Activated naive CD8-positive, alpha-beta T cell treated with anti-CD3 and anti-CD28 coated beads, Interleukin-2, amount 50 U/mL, for 24 hours (primary cell): ENCODE results near the gene CPSF6.
"Not testable (repeated sequence)": the region's sequence is repeated elsewhere in the genome, so short reads cannot be mapped to it uniquely, and the experiment has no call there.

Source experiments
- ATAC-seq: fragments of 150-1000 bp; cut with Tn5 transposase; one replicate; pipeline ENCODE4 v1.10.0; 2021
- DNase-seq: peaks from one replicate; pipeline ENCODE4 v3.0.0; 2021
- H3K27ac Mint-ChIP-seq: one replicate; pipeline ENCODE4 v1.8.0; 2021; ENCODE audit warnings: mild to moderate bottlenecking, mixed read lengths
- H3K27me3 Mint-ChIP-seq: one replicate; pipeline ENCODE4 v1.8.0; 2021; ENCODE audit warnings: mixed read lengths
- H3K36me3 Mint-ChIP-seq: one replicate; pipeline ENCODE4 v1.8.0; 2021; ENCODE audit warnings: low read depth, mixed read lengths
- H3K4me1 Mint-ChIP-seq: one replicate; pipeline ENCODE4 v1.8.0; 2021; ENCODE audit warnings: mixed read lengths
- H3K4me3 Mint-ChIP-seq: one replicate; pipeline ENCODE4 v1.8.0; 2021; ENCODE audit warnings: mild to moderate bottlenecking, moderate library complexity, mixed read lengths
- H3K9me3 Mint-ChIP-seq: one replicate; pipeline ENCODE4 v1.8.0; 2021; ENCODE audit warnings: mixed read lengths

Gene CPSF6

GRCh38 chr12:69243099-69244084 is 4.0 kb downstream of the CPSF6 start:
- DNase-seq (no peak), ATAC-seq (no peak)
- Mint-ChIP-seq H3K27me3 (no peaks in the 10 kb centered on the region), H3K4me1 (peaks cover 78% of the 10 kb centered on the region), H3K9me3 (no peaks in the 10 kb centered on the region), H3K27ac (no peak overlapping the region), H3K36me3 (peaks cover 42% of the 10 kb centered on the region), H3K4me3 (peak overlapping the region; percentile 99)

GRCh38 chr12:69247268-69248018 is 8.1 kb downstream of the CPSF6 start:
- H3K4me1 Mint-ChIP-seq = peaks cover 82% of the 10 kb centered on the region
- H3K36me3 Mint-ChIP-seq = peaks cover 35% of the 10 kb centered on the region
- H3K27ac Mint-ChIP-seq = peak overlapping the region; percentile 35
- peak overlapping the region; percentile 38 for H3K4me3 Mint-ChIP-seq
- no peaks in the 10 kb centered on the region for H3K27me3 Mint-ChIP-seq
- H3K9me3 Mint-ChIP-seq = no peaks in the 10 kb centered on the region
- no peak for DNase-seq
- ATAC-seq = no peak

GRCh38 chr12:69252033-69252432 is 12.7 kb downstream of the CPSF6 start:
- DNase-seq (no peak), ATAC-seq (no peak)
- Mint-ChIP-seq H3K27ac (peak overlapping the region; percentile 67), H3K27me3 (no peaks in the 10 kb centered on the region), H3K36me3 (peaks cover 44% of the 10 kb centered on the region), H3K9me3 (no peaks in the 10 kb centered on the region), H3K4me1 (peaks cover 58% of the 10 kb centered on the region), H3K4me3 (no peak overlapping the region)

- Mint-ChIP-seq H3K36me3 (peaks cover 45% of the 10 kb centered on the region), H3K4me3 (no peak overlapping the region), H3K27me3 (no peaks in the 10 kb centered on the region), H3K27ac (peak overlapping the region; percentile 21), H3K4me1 (peaks cover 43% of the 10 kb centered on the region), H3K9me3 (no peaks in the 10 kb centered on the region)
- DNase-seq (no peak), ATAC-seq (peak; percentile 83)
Measured at GRCh38 chr12:69254046-69254445, 14.7 kb downstream of the CPSF6 start.

GRCh38 chr12:69254862-69255261 is 15.5 kb downstream of the CPSF6 start:
- H3K27me3 Mint-ChIP-seq = no peaks in the 10 kb centered on the region
- no peak overlapping the region for H3K4me3 Mint-ChIP-seq
- H3K27ac Mint-ChIP-seq = no peak overlapping the region
- DNase-seq = no peak
- no peaks in the 10 kb centered on the region for H3K9me3 Mint-ChIP-seq
- H3K36me3 Mint-ChIP-seq = peaks cover 47% of the 10 kb centered on the region
- H3K4me1 Mint-ChIP-seq = peaks cover 35% of the 10 kb centered on the region
- no peak for ATAC-seq

GRCh38 chr12:69258655-69259054 is 19.3 kb downstream of the CPSF6 start:
- no peak for DNase-seq
- no peak overlapping the region for H3K4me3 Mint-ChIP-seq
- peaks cover 6% of the 10 kb centered on the region for H3K4me1 Mint-ChIP-seq
- H3K27me3 Mint-ChIP-seq = no peaks in the 10 kb centered on the region
- H3K9me3 Mint-ChIP-seq = no peaks in the 10 kb centered on the region
- ATAC-seq = no peak
- no peak overlapping the region for H3K27ac Mint-ChIP-seq
- peaks cover 68% of the 10 kb centered on the region for H3K36me3 Mint-ChIP-seq

GRCh38 chr12:69262264-69262974 is 23.1 kb downstream of the CPSF6 start:
- Mint-ChIP-seq H3K9me3 (no peaks in the 10 kb centered on the region), H3K4me3 (no peak overlapping the region), H3K4me1 (peaks cover 4% of the 10 kb centered on the region), H3K27ac (no peak overlapping the region), H3K36me3 (peaks cover 61% of the 10 kb centered on the region), H3K27me3 (no peaks in the 10 kb centered on the region)
- DNase-seq = no peak
- ATAC-seq = no peak

- H3K36me3 Mint-ChIP-seq = peaks cover 50% of the 10 kb centered on the region
- DNase-seq = no peak
- H3K9me3 Mint-ChIP-seq = no peaks in the 10 kb centered on the region
- peaks cover 5% of the 10 kb centered on the region for H3K4me1 Mint-ChIP-seq
- H3K4me3 Mint-ChIP-seq = no peak overlapping the region
- H3K27me3 Mint-ChIP-seq = no peaks in the 10 kb centered on the region
- no peak for ATAC-seq
- H3K27ac Mint-ChIP-seq = no peak overlapping the region
Measured at GRCh38 chr12:69265205-69265604, 25.8 kb downstream of the CPSF6 start.

GRCh38 chr12:69265633-69266032 is 26.3 kb downstream of the CPSF6 start:
- H3K9me3 Mint-ChIP-seq, H3K4me3 Mint-ChIP-seq, H3K27ac Mint-ChIP-seq, ATAC-seq, H3K27me3 Mint-ChIP-seq, H3K4me1 Mint-ChIP-seq, DNase-seq: not testable (repeated sequence)
- H3K36me3 Mint-ChIP-seq = peaks cover 51% of the 10 kb centered on the region

GRCh38 chr12:69266036-69266635 is 26.8 kb downstream of the CPSF6 start:
- Mint-ChIP-seq H3K4me1 (peaks cover 12% of the 10 kb centered on the region), H3K27me3 (no peaks in the 10 kb centered on the region), H3K27ac (no peak overlapping the region), H3K9me3 (no peaks in the 10 kb centered on the region), H3K36me3 (peaks cover 51% of the 10 kb centered on the region), H3K4me3 (no peak overlapping the region)
- no peak for ATAC-seq
- no peak for DNase-seq

- Mint-ChIP-seq H3K36me3 (peaks cover 44% of the 10 kb centered on the region), H3K4me3 (no peak overlapping the region), H3K27me3 (no peaks in the 10 kb centered on the region), H3K9me3 (no peaks in the 10 kb centered on the region), H3K4me1 (peaks cover 33% of the 10 kb centered on the region), H3K27ac (no peak overlapping the region)
- DNase-seq = no peak
- ATAC-seq = no peak
Measured at GRCh38 chr12:69269736-69270135, 30.4 kb downstream of the CPSF6 start.

GRCh38 chr12:69272511-69272910 is 33.1 kb downstream of the CPSF6 start:
- H3K27ac Mint-ChIP-seq = peak overlapping the region; percentile 62
- no peaks in the 10 kb centered on the region for H3K27me3 Mint-ChIP-seq

GRCh38 chr12:69274861-69275260 is 35.5 kb downstream of the CPSF6 start:
- H3K27ac Mint-ChIP-seq = peak overlapping the region; percentile 43

More at GRCh38 chr12:69272511-69272910, 33.1 kb downstream of the CPSF6 start:
- ATAC-seq (peak; percentile 17), DNase-seq (no peak)
- H3K4me1 Mint-ChIP-seq = peaks cover 42% of the 10 kb centered on the region
- peaks cover 35% of the 10 kb centered on the region for H3K36me3 Mint-ChIP-seq
- H3K4me3 Mint-ChIP-seq = no peak overlapping the region
- no peaks in the 10 kb centered on the region for H3K9me3 Mint-ChIP-seq

GRCh38 chr12:69275471-69275891 is 36.1 kb downstream of the CPSF6 start:
- no peaks in the 10 kb centered on the region for H3K27me3 Mint-ChIP-seq
- peaks cover 22% of the 10 kb centered on the region for H3K36me3 Mint-ChIP-seq
- peaks cover 40% of the 10 kb centered on the region for H3K4me1 Mint-ChIP-seq
- DNase-seq (no peak), ATAC-seq (peak; percentile 66)
- no peaks in the 10 kb centered on the region for H3K9me3 Mint-ChIP-seq
- H3K4me3 Mint-ChIP-seq = no peak overlapping the region
- peak overlapping the region; percentile 46 for H3K27ac Mint-ChIP-seq

More at GRCh38 chr12:69274861-69275260, 35.5 kb downstream of the CPSF6 start:
- Mint-ChIP-seq H3K9me3 (no peaks in the 10 kb centered on the region), H3K36me3 (peaks cover 28% of the 10 kb centered on the region), H3K4me3 (no peak overlapping the region), H3K27me3 (no peaks in the 10 kb centered on the region), H3K4me1 (peaks cover 42% of the 10 kb centered on the region)
- ATAC-seq (no peak), DNase-seq (no peak)
